Measurements from ENCODE around the gene MFGE8. TPM values are rescaled to one million over a fixed set of nuclear protein-coding genes. Genes with fewer than 3 reads are reported as not detected.
A peak's percentile ranks its signal among the peaks of the same experiment; 100 is the strongest.

Gene MFGE8
- total and polyA plus RNA-seq, 9 of the 15 experiments (the other 6 are each of a cell fraction or from before 2014, with no cell fraction given): 2.3 to 142 (median 62.3) TPM

DNA sequence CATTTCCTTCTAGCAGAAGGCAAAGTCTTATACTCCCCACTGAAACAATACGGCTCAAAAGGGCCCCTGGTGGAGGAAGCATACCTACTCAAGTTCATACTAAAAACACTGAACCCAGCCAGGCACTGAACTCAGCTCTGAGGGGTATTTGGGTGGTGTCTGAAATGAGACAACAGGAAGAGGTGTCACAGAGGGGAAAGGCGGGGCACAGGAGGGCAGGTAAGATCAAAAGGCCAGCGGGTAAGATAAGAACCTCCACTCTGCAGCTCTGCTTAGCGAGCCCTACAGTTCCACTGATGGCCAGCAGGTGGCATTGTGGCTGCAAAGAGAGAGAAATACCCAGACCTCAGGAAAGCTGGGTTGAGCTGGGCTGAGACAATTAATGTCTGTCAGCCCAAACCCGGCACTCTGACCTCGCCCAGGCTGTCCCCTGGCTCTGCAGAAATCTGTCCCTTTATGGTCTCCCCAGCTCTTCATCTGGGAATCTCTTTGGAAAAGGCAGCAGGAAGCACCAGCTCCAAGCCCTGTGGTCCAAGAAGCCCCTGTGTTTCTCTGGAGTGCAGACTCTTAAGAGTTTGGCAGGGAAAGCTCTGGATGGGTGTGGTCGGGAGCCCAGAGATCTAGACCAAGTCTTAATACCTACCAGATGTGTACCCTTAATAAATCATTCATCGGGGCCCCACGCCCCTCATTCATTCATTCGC, 8.4 kb downstream of the MFGE8 start (continued):
- TF ChIP-seq, protein P1, sequence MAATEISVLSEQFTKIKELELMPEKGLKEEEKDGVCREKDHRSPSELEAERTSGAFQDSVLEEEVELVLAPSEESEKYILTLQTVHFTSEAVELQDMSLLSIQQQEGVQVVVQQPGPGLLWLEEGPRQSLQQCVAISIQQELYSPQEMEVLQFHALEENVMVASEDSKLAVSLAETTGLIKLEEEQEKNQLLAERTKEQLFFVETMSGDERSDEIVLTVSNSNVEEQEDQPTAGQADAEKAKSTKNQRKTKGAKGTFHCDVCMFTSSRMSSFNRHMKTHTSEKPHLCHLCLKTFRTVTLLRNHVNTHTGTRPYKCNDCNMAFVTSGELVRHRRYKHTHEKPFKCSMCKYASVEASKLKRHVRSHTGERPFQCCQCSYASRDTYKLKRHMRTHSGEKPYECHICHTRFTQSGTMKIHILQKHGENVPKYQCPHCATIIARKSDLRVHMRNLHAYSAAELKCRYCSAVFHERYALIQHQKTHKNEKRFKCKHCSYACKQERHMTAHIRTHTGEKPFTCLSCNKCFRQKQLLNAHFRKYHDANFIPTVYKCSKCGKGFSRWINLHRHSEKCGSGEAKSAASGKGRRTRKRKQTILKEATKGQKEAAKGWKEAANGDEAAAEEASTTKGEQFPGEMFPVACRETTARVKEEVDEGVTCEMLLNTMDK (IDR thresholded peaks at IDR 0.05; ENCODE audit: borderline replicate concordance, insufficient read depth, low read depth, low read length, poor library complexity, severe bottlenecking): peak; percentile 57
- no peak for TF ChIP-seq RFX5 (IDR thresholded peaks at IDR 0.05; ENCODE audit: low read depth, low read length)
- TF ChIP-seq HDAC6 (IDR thresholded peaks at IDR 0.05; ENCODE audit: low read depth, low read length): no peak
- TF ChIP-seq, protein P2, sequence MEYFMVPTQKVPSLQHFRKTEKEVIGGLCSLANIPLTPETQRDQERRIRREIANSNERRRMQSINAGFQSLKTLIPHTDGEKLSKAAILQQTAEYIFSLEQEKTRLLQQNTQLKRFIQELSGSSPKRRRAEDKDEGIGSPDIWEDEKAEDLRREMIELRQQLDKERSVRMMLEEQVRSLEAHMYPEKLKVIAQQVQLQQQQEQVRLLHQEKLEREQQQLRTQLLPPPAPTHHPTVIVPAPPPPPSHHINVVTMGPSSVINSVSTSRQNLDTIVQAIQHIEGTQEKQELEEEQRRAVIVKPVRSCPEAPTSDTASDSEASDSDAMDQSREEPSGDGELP (CRISPR knock-in tag; IDR thresholded peaks at IDR 0.05; ENCODE audit: borderline replicate concordance): peak; percentile 52; the same call in 1 of the 2 replicates
- peak; percentile 12; the same call in 1 of the 2 replicates for TF ChIP-seq ILF3 (IDR thresholded peaks at IDR 0.05; ENCODE audit: borderline replicate concordance)
- TF ChIP-seq ZNF174 (CRISPR knock-in tag; IDR thresholded peaks at IDR 0.05): no peak
- TF ChIP-seq ZBTB17 (CRISPR knock-in tag; IDR thresholded peaks at IDR 0.05): 0 out of 2 replicates have a peak, but pooled peaks have one; percentile 25
- TF ChIP-seq, protein P3, sequence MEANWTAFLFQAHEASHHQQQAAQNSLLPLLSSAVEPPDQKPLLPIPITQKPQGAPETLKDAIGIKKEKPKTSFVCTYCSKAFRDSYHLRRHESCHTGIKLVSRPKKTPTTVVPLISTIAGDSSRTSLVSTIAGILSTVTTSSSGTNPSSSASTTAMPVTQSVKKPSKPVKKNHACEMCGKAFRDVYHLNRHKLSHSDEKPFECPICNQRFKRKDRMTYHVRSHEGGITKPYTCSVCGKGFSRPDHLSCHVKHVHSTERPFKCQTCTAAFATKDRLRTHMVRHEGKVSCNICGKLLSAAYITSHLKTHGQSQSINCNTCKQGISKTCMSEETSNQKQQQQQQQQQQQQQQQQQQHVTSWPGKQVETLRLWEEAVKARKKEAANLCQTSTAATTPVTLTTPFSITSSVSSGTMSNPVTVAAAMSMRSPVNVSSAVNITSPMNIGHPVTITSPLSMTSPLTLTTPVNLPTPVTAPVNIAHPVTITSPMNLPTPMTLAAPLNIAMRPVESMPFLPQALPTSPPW (CRISPR knock-in tag; IDR thresholded peaks at IDR 0.05): peak; percentile 58; the same call in 1 of the 2 replicates
- peak; percentile 71; the same call in 1 of the 2 replicates for TF ChIP-seq LCOR (CRISPR knock-in tag; IDR thresholded peaks at IDR 0.05)
- no peak for TF ChIP-seq NFYB (IDR thresholded peaks at IDR 0.05; ENCODE audit: extremely low read depth, insufficient read length)
- TF ChIP-seq SMARCB1 (IDR thresholded peaks at IDR 0.05; ENCODE audit: insufficient read length, low read depth): peak; percentile 62
- TF ChIP-seq ZNF785 (CRISPR knock-in tag; IDR thresholded peaks at IDR 0.05): no peak
- peak in 1 of 3 experiments; percentile 13 for TF ChIP-seq YY1 (IDR thresholded peaks at IDR 0.05; ENCODE audit: borderline replicate concordance in 1 of 3, control insufficient read depth in 1 of 3, extremely low read depth in 1 of 3, insufficient read depth in 3 of 3, insufficient read length in 1 of 3, insufficient replicate concordance in 2 of 3, low read depth in 1 of 3, low read length in 2 of 3)
- TF ChIP-seq TBL1XR1 (IDR thresholded peaks at IDR 0.05; ENCODE audit: low read length in 2 of 2): 0 out of 4 replicates have a peak, but pooled peaks of 1 of the 2 experiments have one; percentile 25
- TF ChIP-seq, protein P4, sequence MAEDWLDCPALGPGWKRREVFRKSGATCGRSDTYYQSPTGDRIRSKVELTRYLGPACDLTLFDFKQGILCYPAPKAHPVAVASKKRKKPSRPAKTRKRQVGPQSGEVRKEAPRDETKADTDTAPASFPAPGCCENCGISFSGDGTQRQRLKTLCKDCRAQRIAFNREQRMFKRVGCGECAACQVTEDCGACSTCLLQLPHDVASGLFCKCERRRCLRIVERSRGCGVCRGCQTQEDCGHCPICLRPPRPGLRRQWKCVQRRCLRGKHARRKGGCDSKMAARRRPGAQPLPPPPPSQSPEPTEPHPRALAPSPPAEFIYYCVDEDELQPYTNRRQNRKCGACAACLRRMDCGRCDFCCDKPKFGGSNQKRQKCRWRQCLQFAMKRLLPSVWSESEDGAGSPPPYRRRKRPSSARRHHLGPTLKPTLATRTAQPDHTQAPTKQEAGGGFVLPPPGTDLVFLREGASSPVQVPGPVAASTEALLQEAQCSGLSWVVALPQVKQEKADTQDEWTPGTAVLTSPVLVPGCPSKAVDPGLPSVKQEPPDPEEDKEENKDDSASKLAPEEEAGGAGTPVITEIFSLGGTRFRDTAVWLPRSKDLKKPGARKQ (CRISPR knock-in tag; IDR thresholded peaks at IDR 0.05): 0 out of 2 replicates have a peak, but pooled peaks have one; percentile 18
- TF ChIP-seq, protein P5, sequence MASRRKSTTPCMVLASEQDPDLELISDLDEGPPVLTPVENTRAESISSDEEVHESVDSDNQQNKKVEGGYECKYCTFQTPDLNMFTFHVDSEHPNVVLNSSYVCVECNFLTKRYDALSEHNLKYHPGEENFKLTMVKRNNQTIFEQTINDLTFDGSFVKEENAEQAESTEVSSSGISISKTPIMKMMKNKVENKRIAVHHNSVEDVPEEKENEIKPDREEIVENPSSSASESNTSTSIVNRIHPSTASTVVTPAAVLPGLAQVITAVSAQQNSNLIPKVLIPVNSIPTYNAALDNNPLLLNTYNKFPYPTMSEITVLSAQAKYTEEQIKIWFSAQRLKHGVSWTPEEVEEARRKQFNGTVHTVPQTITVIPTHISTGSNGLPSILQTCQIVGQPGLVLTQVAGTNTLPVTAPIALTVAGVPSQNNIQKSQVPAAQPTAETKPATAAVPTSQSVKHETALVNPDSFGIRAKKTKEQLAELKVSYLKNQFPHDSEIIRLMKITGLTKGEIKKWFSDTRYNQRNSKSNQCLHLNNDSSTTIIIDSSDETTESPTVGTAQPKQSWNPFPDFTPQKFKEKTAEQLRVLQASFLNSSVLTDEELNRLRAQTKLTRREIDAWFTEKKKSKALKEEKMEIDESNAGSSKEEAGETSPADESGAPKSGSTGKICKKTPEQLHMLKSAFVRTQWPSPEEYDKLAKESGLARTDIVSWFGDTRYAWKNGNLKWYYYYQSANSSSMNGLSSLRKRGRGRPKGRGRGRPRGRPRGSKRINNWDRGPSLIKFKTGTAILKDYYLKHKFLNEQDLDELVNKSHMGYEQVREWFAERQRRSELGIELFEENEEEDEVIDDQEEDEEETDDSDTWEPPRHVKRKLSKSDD (conservative IDR thresholded peaks at IDR 0.05; ENCODE audit: low read length): no peak

All from K562 (cell line).